K562 (cell line): ENCODE data around the gene UBXN10.

ENCODE experiments used
- CHD1 ChIP-seq: fragments of 200-600 bp; sonication (generic); IDR thresholded peaks from one replicate; pipeline ENCODE4 v1.6.1; 2012; ENCODE audit warnings: mild to moderate bottlenecking, moderate library complexity, low read length, inconsistent platforms
- E2F6 ChIP-seq, 2 experiments: IDR thresholded peaks; 2 replicates each; pipeline ENCODE4 v1.6.1; 2011; ENCODE audit warnings: borderline replicate concordance in 1 of 2, control low read depth in 1 of 2, low read depth in 1 of 2, low read length in 1 of 2, mild to moderate bottlenecking in 1 of 2, mixed read lengths in 1 of 2, moderate library complexity in 1 of 2; ENCODE audit not compliant: insufficient read depth in 1 of 2, insufficient read length in 1 of 2, poor library complexity in 1 of 2, severe bottlenecking in 1 of 2; ENCODE audit errors: extremely low read depth in 1 of 2
- GTF3C2 ChIP-seq: IDR thresholded peaks from 3 replicates; pipeline ENCODE4 v1.6.1; 2011; ENCODE audit warnings: borderline replicate concordance, mild to moderate bottlenecking, moderate library complexity; ENCODE audit not compliant: insufficient read length; ENCODE audit errors: extremely low read depth
- HMBOX1 ChIP-seq: sonication (generic); IDR thresholded peaks from 2 replicates; pipeline ENCODE4 v1.6.1; 2016
- LARP7 ChIP-seq: fragments of 450-650 bp; IDR thresholded peaks from 2 replicates; pipeline ENCODE4 v1.6.1; 2016
- MYNN ChIP-seq, 2 experiments: sonication (generic); formaldehyde crosslinking in 1 of 2; IDR thresholded peaks; 2 replicates each; pipeline versions ENCODE4 v1.5.0 to v1.6.1; 2016 to 2020; ENCODE audit warnings: antibody characterized with exemption in 1 of 2, missing genetic modification reagents in 1 of 2
- XRCC3 ChIP-seq: fragments of 450-650 bp; IDR thresholded peaks from 2 replicates; pipeline ENCODE4 v1.6.1; 2017; ENCODE audit warnings: mild to moderate bottlenecking, moderate library complexity
- ZFP1 ChIP-seq: fragments of 450-650 bp; formaldehyde crosslinking; IDR thresholded peaks from 2 replicates; pipeline ENCODE4 v1.4.0; 2020; ENCODE audit warnings: mild to moderate bottlenecking, mixed read lengths
- ZNF431 ChIP-seq: sonication (generic); formaldehyde crosslinking; IDR thresholded peaks from 2 replicates; pipeline ENCODE4 v1.8.0; 2022; ENCODE audit warnings: mild to moderate bottlenecking, missing genetic modification reagents

GRCh38 chr1:20209471-20209870, 23.6 kb downstream of the UBXN10 start:
- no peak for TF ChIP-seq XRCC3
- TF ChIP-seq MYNN (IDR thresholded peaks at IDR 0.05), result no peak
- no peak for TF ChIP-seq MYNN (CRISPR knock-in tag; IDR thresholded peaks at IDR 0.05)
- no peak for TF ChIP-seq GTF3C2
- TF ChIP-seq LARP7, result no peak
- TF ChIP-seq CHD1, result no peak
- TF ChIP-seq ZFP1 (CRISPR knock-in tag), result no peak
- TF ChIP-seq HMBOX1, result no peak
- no peak for TF ChIP-seq ZNF431 (CRISPR knock-in tag)
- no peak for TF ChIP-seq E2F6 (IDR thresholded peaks at IDR 0.05; ENCODE audit: borderline replicate concordance in 1 of 2, extremely low read depth in 1 of 2, insufficient read depth in 1 of 2, insufficient read length in 1 of 2, low read depth in 1 of 2, low read length in 1 of 2, poor library complexity in 1 of 2, severe bottlenecking in 1 of 2)
